BE2C (cell line): ENCODE results near the gene EEPD1.

Experiments used
- DNase-seq: peaks from one replicate; pipeline ENCODE4 v3.0.0-alpha.2; 2020
- H3K27me3 ChIP-seq: fragments of 250-450 bp; sonication (Bioruptor Pico); 2 replicates; pipeline ENCODE4 v1.5.1; 2020; ENCODE audit warnings: mild to moderate bottlenecking
- H3K36me3 ChIP-seq: fragments of 250-450 bp; sonication (Bioruptor Pico); 2 replicates; pipeline ENCODE4 v1.5.1; 2020; ENCODE audit warnings: mild to moderate bottlenecking
- H3K4me1 ChIP-seq: fragments of 250-450 bp; sonication (Bioruptor Pico); 2 replicates; pipeline ENCODE4 v1.5.1; 2020
- H3K4me3 ChIP-seq: 2 replicates; pipeline ENCODE4 v1.5.1; 2011; ENCODE audit warnings: low read depth, low read length
- H3K9me3 ChIP-seq: fragments of 250-450 bp; sonication (Bioruptor Pico); 2 replicates; pipeline ENCODE4 v1.5.1; 2020
- CTCF ChIP-seq: IDR thresholded peaks from 2 replicates; pipeline ENCODE4 v1.5.1; 2012; ENCODE audit warnings: mild to moderate bottlenecking, low read depth, low read length

Gene EEPD1

GRCh38 chr7:36167403-36168050 is 14.5 kb downstream of the EEPD1 start:
- Histone ChIP-seq H3K36me3 (no peaks in the 10 kb centered on the region), H3K9me3 (no peaks in the 10 kb centered on the region), H3K4me1 (no peaks in the 10 kb centered on the region), H3K4me3 (no peak overlapping the region), H3K27me3 (no peaks in the 10 kb centered on the region)
- no peak for DNase-seq
- no peak for TF ChIP-seq CTCF

- Histone ChIP-seq H3K36me3 (no peaks in the 10 kb centered on the region), H3K9me3 (no peaks in the 10 kb centered on the region), H3K4me1 (no peaks in the 10 kb centered on the region), H3K27me3 (no peaks in the 10 kb centered on the region), H3K4me3 (no peak overlapping the region)
- no peak for DNase-seq
- TF ChIP-seq CTCF, result no peak
Observed at GRCh38 chr7:36171503-36171902, 18.4 kb downstream of the EEPD1 start.

- Histone ChIP-seq H3K4me3 (no peak overlapping the region), H3K4me1 (no peaks in the 10 kb centered on the region), H3K36me3 (no peaks in the 10 kb centered on the region), H3K27me3 (no peaks in the 10 kb centered on the region), H3K9me3 (no peaks in the 10 kb centered on the region)
- DNase-seq, result no peak
- TF ChIP-seq CTCF, result no peak
Observed at GRCh38 chr7:36175886-36176285, 22.8 kb downstream of the EEPD1 start.

GRCh38 chr7:36176697-36177096 is 23.6 kb downstream of the EEPD1 start:
- TF ChIP-seq CTCF, result no peak

GRCh38 chr7:36180121-36180520 is 27.1 kb downstream of the EEPD1 start:
- no peaks in the 10 kb centered on the region for H3K36me3 ChIP-seq
- H3K4me1 ChIP-seq, result no peaks in the 10 kb centered on the region
- TF ChIP-seq CTCF, result no peak
- no peaks in the 10 kb centered on the region for H3K9me3 ChIP-seq
- H3K4me3 ChIP-seq, result no peak overlapping the region
- DNase-seq, result no peak
- no peaks in the 10 kb centered on the region for H3K27me3 ChIP-seq

More at GRCh38 chr7:36176697-36177096, 23.6 kb downstream of the EEPD1 start:
- Histone ChIP-seq H3K27me3 (no peaks in the 10 kb centered on the region), H3K4me1 (no peaks in the 10 kb centered on the region), H3K4me3 (no peak overlapping the region), H3K9me3 (no peaks in the 10 kb centered on the region), H3K36me3 (no peaks in the 10 kb centered on the region)
- DNase-seq, result no peak

GRCh38 chr7:36181668-36182067 is 28.6 kb downstream of the EEPD1 start:
- Histone ChIP-seq H3K36me3 (no peaks in the 10 kb centered on the region), H3K27me3 (no peaks in the 10 kb centered on the region), H3K9me3 (no peaks in the 10 kb centered on the region), H3K4me3 (no peak overlapping the region), H3K4me1 (no peaks in the 10 kb centered on the region)
- DNase-seq, result no peak
- TF ChIP-seq CTCF, result no peak
